Measurements from ENCODE around the gene COL5A2.

The COL5A2 gene

GRCh38 chr2:189146553-189146952 lies 33.0 kb downstream of the COL5A2 start:
- no peak for DNase-seq

GRCh38 chr2:189144700-189145211 lies 34.8 kb downstream of the COL5A2 start:
- DNase-seq: no peak

GRCh38 chr2:189143925-189144324 lies 35.6 kb downstream of the COL5A2 start:
- no peak for DNase-seq

- peak; percentile 12 for DNase-seq
These were observed 36.4 kb downstream of the COL5A2 start for GRCh38 chr2:189142893-189143759.

GRCh38 chr2:189138800-189139199 lies 40.8 kb downstream of the COL5A2 start:
- no peak for DNase-seq

- DNase-seq: no peak
These were observed 42.0 kb downstream of the COL5A2 start for GRCh38 chr2:189137519-189137918.

GRCh38 chr2:189134485-189134884 lies 45.1 kb downstream of the COL5A2 start:
- no peak for DNase-seq

- no peak for DNase-seq
These were observed 47.6 kb downstream of the COL5A2 start for GRCh38 chr2:189131991-189132390.

- DNase-seq: no peak
These were observed 49.6 kb downstream of the COL5A2 start for GRCh38 chr2:189129971-189130370.

- DNase-seq: no peak
These were observed 50.6 kb downstream of the COL5A2 start for GRCh38 chr2:189128970-189129369.

GRCh38 chr2:189127756-189128155 lies 51.8 kb downstream of the COL5A2 start:
- no peak for DNase-seq

GRCh38 chr2:189125195-189125594 lies 54.4 kb downstream of the COL5A2 start:
- DNase-seq: no peak

GRCh38 chr2:189124175-189124574 lies 55.4 kb downstream of the COL5A2 start:
- DNase-seq: no peak

- DNase-seq: no peak
These were observed 61.2 kb downstream of the COL5A2 start for GRCh38 chr2:189118386-189118785.

- no peak for DNase-seq
These were observed 62.6 kb downstream of the COL5A2 start for GRCh38 chr2:189116979-189117378.

GRCh38 chr2:189116087-189116486 lies 63.5 kb downstream of the COL5A2 start:
- no peak for DNase-seq

- DNase-seq: no peak
These were observed 64.4 kb downstream of the COL5A2 start for GRCh38 chr2:189115126-189115525.

GRCh38 chr2:189113963-189114362 lies 65.6 kb downstream of the COL5A2 start:
- DNase-seq: no peak

GRCh38 chr2:189111063-189111715 lies 68.4 kb downstream of the COL5A2 start:
- DNase-seq: no peak

- DNase-seq: no peak
These were observed 69.6 kb downstream of the COL5A2 start for GRCh38 chr2:189109921-189110397.

- DNase-seq: no peak
These were observed 74.6 kb downstream of the COL5A2 start for GRCh38 chr2:189104934-189105333.

GRCh38 chr2:189102735-189103134 lies 76.8 kb downstream of the COL5A2 start:
- DNase-seq: no peak

- no peak for DNase-seq
These were observed 81.6 kb downstream of the COL5A2 start for GRCh38 chr2:189097934-189098333.

Data from activated CD4-positive, alpha-beta T cell treated with anti-CD3 and anti-CD28 coated beads for 1 hour (primary cell).